NCI-H2081 treated with DMSO at 0.1 percent for 48 hours (cell line): ENCODE results near the gene RPH3AL.
"Not testable (repeated sequence)": the region's sequence is repeated elsewhere in the genome, so short reads cannot be mapped to it uniquely, and the experiment has no call there.

Experiments
- DNase-seq: peaks from one replicate; lab custom pipeline; 2025; lab: John Stamatoyannopoulos, UW

Gene RPH3AL

DNA sequence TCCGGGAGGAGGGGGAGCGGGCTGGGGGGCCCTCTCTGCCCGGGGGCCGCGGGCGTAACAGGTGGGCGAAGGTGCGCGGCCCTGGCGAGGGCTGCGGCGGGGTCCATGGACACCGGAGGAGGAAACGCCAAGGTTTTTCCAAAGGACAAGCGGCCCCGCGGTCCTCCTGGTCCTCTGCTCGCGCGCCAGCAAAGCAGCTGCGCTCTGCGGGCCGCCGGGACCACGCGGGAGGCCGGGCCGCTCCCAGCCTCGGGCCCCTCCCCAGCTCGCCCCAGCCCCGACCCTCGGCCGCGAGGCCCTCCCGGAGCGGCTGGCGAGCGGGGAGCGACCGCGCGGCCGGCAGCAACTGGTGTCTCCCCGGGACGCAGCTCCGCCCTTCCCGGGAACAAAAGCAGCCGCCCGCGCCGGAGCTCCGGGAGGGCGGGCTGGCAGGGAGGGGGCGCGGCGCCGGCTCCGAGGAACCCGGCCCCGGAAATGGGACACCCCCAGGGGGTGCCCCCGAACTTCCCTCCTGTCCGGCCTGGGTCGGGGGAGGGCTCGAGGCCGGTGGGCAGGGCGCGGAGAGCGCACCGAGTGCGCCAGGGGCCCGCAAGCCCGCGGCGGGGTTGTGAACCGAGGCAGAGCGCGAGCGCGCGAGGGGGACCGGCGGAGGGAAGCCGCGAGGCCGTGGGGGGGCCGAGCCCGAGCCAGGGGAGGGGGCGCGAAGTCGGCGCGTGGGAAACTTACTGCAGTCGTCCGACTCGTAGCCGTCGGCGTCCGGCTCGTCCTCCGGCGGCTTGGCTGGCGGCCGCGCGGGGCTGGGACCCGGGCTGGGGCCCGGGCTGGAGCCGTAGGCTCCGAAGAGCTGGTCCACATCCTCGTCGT lies 172.0 kb downstream of the RPH3AL start:
- no peak for DNase-seq

DNA sequence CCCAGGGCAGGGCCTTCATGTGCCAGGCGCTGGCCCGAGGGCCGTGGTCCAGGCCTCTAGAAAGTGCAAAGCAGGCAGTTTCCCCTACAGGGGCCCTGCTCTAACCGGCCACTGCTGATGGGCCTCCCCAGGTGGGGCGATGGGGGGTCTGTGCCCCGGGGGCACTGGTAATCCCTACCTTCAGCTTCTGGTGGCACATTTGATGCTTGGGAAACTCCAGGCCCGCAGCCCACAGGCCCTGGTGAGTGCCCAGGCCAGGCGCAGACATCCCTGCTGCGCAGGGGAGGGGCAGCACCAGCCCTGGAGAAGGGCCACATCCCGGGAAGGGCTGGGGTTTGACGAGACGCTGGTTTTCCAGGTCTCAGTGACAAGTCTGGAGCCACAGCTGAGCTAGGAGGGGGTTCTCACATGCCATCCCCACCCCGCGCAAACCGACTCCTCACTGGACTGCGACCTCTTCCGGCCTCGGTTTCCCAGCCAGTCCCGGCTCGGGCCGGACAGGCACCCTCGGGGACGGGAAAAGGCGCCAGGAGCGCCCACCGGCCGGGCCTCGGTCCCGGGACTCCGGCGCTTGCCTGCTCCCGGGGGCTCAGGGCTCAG lies 172.7 kb downstream of the RPH3AL start:
- no peak for DNase-seq

DNA sequence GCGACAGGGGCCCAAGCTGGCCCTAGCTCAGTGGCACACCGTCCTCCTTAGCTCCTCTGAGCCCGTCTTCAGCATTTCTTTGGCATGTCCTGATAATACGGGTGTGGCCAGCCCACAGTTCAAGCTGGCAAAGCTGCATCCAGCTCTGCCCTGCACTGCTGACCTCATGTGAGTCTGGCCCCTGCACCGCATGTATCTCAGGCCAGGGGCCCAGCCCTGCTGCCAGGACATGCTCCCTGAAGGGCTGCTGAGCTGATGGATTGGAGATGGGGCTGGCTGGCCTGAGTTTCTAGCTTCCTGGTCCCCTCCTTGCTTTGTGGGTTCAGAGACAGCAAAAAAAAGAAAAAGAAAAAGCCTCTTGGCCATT lies 173.6 kb downstream of the RPH3AL start:
- no peak for DNase-seq

DNA sequence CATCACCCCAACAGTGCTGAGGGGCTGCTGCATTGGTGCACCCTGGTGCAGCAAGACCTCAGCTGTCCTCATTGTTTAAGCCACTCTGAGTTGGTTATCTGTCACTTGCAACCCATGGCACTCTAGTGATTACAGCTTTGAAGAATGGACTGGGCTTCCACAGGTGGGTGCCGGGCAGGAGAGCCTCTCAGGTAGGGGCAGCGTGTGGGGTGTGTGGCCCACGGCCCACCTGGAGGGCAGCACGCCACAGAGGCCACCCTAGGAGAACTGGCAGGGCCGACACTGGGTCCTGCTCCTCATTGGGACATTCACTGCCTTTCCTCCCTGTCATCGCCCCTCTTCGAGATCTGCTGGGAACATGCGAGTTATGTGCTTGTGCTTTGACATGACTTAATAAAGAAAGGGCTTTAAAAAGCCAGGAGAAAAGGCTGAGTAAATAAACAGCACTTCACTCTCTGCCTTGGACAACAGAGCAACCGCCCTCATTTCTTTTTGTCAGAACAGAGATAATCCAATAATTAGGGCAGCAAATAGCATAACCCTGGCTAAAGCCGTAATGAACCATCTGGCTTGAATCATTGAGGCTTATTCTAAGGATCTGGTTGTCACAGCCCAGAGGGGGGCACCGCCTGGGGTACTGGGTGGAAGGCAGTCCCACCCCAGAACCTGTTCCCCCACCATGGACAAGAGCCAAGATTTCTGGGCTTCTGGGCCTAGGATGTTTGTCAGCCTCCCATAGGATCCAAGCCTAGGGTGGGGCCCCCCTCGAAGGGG lies 174.1 kb downstream of the RPH3AL start:
- no peak for DNase-seq

DNA sequence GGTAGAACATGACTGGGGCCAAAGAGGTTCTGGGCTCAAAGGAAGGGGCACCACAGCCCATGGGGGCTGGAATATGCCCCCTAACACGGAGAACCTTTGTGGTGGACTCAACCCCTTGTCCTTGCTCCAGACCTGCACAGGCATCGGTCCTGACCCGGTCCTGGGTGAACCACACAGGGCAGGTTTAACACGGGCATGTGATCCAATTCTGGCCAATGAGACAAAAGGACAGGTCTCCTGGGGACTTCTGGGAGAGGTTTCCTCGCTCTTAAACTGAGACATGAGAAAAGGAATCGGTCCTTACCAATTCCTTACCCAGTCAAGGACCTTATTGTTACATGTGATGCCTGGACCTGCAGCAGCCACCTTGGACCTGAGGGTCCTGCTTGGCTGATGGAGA lies 174.8 kb downstream of the RPH3AL start:
- no peak for DNase-seq

DNA sequence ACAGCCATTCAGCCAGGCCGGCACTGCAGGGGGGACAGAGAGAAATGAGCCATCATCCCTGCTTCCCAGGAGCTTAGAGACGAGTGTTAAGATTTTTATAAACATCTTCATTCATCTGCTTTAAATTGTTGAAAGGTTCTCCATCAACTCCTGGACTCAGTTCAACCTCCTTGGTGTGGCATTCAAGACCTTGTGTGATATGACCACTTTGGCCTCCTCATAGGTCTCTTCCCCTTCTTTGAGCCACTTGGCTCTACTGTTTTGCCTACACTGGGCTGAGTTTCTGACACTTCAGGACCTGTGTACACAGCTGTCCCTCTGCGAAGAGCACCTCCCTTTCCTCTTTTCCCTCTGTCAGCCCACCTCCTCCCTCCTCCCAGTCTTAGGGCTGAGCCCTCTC lies 175.5 kb downstream of the RPH3AL start:
- DNase-seq: no peak

DNA sequence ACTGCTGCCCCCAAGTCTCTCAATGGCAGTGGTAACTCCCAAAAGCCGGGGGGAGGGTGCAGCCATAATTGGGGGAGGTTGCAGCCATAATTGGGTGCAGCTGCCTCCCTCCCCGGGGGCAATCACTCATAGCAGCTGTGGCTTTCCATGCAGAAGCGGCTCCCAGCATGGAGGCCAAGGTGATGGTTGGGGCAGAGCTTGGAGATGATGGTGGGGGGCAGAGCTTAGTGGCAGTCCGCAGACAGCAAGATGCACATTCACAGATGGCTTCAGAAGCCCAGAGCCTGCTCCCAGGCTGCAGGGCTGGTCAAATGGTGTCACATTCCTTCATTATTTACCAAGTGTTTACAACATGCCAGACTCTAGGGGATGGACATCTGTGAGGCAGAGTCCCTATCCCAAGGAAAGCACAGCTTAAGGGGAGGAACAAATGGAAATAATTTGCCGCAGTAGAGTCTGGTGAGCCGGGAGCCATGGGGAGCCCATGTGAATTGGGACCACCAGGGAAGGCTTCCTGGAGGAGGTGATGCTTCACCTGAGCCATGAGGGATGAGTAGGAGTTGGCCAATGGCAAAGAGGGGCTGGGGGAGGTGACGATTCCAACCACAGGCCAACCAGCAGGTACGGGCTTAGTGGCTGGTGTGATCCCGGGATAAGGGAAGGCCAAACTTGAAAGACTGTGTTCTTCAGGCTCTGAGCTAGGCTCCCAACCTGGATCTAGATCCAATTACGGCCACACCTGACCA lies 179.3 kb downstream of the RPH3AL start:
- no peak for DNase-seq

DNA sequence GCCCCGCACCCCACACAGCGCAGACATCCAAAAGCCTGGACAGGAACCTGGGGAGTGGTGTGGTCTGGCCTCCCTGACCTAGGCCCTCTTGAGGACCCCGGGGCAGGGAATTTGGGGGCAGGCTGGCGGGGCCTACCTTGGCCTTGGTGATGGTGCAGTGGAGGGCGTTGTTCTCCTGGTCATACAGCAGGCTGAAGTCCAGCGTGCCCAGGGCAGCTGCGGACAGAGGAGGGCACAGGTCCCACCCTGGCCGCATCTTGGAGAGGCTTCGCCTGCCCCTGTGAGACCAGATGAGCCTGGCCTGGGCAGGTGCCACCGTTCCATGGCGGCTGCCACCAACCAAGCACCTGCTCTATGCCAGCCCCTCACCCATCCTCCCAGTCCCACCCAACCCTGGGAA lies 180.2 kb downstream of the RPH3AL start:
- DNase-seq: no peak

DNA sequence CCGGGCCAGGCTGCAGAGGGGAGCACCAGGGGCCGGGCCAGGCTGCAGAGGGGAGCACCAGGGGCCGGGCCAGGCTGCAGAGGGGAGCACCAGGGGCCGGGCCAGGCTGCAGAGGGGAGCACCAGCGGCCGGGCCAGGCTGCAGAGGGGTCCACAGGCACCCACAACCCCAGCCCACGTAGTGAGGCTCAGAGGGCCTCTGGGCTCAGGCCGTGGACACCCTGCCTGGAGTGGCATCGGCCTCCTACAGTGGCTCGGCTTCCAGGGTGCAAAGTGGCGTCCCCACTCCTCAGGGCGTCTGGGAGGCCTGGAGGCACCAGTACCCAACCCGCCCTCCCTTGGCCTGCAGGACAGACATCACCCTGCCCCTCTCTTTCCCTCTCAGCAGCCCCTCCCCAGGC lies 180.7 kb downstream of the RPH3AL start:
- no peak for DNase-seq

DNA sequence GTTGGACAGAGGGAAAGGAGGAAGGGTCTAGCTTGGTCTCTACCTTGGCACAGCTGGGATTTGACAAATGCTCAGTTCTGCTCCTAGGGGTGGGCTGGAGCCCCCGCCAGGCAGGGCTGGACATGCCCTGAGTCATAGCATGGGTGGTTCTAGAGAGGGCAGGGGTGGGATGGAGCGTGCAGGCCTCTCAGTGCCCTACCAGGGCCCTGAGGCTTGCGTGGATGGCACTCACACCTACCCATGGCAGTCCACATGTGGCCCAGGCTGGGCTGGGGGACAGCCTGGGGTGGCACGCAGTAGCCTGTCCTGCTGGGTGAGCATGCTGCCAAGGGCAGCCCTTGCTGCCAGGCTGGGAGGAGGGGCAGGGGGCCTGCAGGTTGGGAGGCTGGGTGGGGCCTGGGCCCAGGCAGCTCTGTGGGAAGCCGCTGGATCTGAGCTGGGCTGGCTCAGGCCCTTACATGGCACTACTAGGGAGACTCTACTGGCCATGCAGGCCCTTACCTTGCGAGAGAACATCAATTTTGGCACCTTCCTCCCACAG lies 182.4 kb downstream of the RPH3AL start:
- DNase-seq: no peak

DNA sequence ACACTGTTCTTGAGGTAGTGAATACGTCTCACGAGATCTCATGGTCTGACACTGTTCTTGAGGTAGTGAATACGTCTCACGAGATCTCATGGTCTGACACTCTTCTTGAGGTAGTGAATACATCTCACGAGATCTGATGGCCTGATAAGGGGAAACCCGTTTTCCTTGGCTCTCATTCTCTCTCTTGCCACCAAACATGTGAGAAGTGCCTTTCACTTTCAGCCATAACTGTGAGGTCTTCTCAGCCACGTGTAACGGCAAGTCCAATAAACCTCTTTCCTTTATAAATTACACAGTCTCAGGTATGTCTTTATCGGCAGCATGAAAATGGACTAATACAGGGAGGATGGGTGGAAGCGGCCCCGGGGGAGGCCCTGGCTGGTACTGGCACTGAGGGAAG lies 184.0 kb downstream of the RPH3AL start:
- DNase-seq: not testable (repeated sequence)

DNA sequence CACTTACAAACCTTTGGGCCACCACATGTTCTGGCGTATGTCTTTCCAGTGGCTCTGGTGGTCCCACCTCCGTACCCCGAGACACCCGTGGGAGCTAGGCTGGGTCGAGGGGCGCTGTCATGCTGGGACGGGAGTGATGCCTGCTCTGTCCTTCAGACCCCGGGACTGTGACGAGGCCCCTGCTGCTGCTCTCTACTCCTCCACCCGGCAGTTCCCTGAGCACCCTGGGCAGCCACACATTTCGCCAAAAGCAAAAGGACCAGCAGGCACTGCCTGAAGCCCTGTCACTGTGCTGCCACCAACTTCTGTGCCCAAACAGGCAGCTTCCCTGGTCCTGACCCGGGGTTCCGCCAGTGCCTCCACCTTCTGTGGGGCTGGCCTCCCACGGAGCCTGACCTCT lies 186.7 kb downstream of the RPH3AL start:
- no peak for DNase-seq

DNA sequence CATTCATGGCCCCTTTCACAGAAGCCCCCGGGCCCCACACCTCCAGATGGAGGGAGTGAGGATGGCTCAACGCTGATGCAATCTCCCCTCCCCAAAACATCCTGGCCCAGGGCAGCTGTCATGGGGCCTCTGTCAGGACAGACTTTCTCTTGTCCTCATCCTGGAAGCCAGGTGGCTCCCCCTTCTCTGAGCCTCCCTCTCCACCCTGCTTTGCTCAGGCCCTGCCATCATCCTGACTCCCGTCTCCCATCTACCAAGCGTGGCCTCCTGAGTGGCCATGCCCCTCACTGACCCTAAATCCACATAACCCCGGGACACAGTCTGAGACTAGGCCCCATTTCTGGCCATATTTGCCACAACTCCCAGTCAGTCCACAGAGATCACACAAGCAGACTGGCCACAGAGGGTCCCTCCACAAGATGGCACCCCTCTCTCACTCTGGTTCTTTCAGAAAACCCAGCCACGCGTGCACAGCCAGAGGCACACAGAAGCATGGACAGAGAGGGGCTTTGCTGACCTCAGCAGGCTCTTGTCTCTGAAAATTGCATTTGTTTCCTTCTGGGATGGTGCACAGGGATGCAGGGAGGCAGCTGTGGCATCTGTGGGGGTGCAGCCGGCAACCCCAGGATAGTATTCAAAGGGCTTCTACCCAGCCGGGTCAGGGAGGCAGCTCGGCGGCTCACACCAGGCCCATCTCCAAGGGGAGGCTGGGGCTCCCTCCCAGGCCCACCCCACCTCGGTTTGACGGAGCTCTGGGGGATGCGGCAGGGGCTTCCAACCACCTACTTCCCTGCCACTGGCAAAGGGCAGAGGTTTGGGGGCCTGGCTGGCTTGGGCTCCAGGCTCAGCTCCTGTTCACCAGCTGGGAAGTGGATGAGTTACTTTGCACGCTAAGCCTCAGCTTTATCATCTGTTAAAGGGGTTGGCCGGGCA lies 188.0 kb downstream of the RPH3AL start:
- no peak for DNase-seq

DNA sequence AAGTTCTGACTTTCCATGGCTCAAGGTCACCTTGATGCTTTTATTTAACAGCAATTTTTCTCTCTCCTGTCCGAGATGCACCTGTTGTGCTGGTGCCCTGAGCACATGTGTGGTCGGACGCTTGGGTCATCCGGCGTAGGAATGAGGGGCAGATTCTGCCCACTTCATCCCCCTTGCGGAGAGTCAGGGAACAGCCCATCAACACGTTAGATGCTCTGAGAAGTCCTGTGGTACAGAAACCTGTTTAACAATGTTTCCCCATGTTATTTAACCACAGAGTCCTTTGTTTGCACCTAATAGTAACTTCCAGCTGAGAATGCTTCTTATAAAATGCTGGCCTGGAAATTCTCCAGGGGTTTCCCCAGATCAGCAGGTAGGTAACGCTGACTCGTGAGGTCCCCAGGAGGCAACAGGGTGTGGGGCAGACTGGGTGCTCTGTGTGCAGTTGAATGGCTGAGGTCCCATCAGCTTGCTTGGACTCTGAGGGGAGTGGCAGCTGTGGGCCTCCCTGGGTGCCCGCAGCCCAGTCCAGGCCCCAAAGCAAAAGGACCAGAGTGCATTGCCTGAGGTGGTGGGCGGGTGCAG lies 189.0 kb downstream of the RPH3AL start:
- DNase-seq: no peak

DNA sequence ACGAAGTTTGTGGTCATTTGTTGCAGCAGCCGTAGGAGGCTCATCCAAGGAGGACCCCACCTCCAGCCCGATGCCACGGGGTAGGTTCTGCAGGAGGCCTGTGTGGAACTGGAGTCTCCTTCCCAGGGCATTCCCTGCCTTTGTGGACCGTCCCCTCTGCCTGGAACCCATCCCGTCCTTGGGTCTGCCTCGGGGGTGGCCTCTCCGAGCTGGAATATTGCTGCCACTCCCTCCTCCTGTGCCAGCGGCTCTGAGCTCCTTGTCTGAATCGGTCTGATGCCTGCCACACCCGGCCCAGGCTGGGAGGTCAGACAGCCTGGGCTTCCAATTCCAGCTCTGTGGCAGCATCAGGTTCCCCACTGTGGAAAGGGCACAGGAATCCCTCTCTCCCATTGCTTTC lies 189.9 kb downstream of the RPH3AL start:
- DNase-seq: no peak
